ENCODE data around the gene ZNF136.
A peak's percentile ranks its signal among the peaks of the same experiment; 100 is the strongest.

Gene ZNF136

DNA sequence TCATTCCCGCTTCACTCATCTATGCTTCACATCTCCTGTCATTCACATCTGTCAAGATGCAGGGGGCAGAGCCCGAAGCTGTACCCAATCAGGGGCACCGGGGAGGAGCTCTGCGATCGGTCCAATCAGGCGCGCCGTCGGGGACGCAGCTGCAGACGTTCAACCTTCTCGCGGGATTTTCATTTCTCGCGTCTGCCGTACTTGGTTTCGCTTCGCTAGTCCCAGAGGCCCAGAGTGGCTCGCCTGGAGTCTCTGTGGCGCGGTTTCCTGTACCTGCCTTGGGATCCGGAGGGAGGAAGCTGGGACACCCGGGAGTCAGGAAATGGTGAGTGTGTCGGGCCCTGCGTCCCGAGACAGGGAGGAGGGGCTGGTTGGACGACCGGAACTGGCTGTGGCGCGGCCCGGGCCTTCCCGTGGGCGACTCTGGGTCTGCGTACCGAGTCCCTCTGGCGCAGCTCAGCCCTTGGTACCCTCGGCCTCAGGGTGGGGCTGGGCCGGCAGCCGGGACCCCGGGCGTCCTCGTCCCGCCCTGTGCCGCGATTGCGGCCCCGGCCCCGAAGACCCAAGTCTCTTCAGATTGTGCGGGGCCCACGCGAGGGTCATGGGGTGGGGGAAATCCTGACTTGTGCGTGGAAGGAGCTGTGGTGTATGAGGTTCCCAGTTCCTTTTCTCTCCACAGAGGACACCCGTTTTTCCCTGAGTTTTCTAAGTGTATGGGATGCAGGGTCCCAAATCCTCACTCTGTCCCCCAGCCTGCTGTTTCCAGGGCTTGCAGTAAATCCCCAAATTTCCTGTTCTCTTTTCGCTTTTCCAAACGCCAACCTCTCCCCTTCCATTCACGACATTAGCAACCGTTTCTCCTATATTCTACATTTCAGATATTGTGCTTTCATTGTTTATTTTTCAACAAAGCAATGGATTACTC, at the start of gene ZNF136:
Gene ZNF136, plus strand, starts transcription at position 215 of the 925 bp plus-strand sequence. Its CDS starts 108 bp downstream, at position 323.
- DNase-seq (peak; percentile 91), ATAC-seq (peak; percentile 99)

DNA sequence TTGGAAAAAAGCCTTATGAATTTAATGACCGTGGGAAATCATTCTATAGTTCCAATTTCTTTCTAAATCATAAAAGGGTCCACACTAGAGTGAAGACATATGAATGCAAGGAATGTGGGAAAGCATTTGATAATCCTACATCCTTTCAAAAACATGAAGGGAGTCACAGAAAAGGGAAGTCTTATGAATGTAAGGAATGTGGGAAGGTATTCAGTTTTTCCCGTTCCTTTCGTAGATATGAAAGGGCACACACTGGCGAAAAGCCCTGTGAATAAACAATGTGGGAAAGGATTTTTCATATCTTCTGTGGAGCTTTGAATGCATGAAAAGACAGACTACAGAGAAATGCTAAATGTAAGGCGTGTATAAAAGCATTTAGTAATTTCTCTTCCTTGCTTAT, 49.8 kb upstream of the ZNF136 start:
- ATAC-seq (no peak), DNase-seq (no peak)

DNA sequence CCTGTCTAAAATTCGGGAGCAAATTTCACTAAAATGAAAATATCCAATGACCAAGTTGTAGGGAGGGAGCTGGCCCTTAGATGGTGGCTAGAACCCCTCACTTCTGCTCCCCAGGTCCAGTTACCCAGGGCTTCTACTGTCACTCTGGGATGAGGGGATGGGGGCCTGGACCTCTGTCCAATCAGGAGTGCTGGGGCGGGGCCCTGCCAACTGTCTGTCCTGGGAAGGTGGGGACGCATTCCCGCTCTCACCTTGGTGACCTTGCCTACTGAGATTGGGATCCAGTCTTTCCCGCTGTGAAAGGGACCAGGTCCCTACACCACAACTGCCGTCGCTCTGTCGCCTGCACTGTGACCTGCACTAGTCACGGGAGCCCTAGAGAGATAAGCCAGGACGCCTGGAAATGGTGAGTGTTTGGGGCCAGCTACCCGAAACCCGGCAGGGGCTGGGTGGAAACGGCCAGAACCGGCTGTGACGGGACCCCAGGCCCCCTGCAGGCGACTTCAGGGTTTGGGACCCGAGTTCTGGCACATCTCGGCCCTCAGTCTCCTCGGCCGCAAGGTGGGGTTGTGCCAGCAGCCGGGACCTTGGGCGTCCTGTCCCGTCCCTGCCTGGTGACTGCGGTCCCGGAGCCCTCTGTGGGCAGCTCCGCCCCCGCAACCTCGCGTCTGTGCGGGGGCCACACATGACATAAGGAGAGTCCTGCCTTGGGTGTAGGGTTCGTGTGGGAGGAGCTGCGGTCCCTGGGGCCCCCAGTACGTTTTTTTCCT, 45.5 kb upstream of the ZNF136 start:
- ATAC-seq, result no peak
- no peak for DNase-seq

DNA sequence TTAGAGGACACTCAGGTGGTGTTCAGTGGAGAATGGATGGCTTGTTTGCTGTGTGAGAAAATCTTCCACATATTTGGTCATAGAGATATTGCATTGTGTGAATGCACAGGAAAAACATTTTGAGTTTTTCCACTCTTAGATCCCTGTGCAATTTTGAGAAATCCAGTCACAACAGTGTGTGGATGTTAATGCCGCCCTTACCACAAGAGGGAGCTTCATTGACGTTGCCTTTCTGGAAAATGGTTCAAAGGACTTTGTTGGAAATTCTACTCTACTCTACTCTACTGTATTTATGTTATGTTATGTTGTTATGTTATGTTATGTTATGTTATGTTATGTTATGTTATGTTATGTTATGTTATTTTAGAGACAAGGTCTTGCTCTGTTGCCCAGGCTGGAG, 36.2 kb upstream of the ZNF136 start:
- ATAC-seq (no peak), DNase-seq (peak; percentile 15)

DNA sequence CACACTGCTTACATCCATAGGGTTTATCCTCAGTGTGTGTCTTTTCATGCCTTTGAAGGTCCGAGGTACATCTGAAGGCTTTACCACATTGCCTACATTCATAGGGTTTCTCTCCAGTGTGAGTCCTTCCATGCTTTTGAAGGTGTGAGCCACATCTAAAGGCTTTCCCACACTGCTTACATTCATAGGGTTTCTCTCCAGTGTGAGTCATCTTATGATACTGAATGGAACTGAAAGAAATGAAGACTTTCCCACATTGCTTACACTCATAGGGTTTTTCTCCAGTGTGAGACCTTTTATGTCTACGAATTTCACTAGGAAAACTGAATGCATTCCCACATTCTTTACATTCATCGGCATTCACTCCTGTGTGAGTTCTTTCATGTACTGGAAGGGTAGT, 29.8 kb upstream of the ZNF136 start:
- DNase-seq (no peak), ATAC-seq (no peak)

DNA sequence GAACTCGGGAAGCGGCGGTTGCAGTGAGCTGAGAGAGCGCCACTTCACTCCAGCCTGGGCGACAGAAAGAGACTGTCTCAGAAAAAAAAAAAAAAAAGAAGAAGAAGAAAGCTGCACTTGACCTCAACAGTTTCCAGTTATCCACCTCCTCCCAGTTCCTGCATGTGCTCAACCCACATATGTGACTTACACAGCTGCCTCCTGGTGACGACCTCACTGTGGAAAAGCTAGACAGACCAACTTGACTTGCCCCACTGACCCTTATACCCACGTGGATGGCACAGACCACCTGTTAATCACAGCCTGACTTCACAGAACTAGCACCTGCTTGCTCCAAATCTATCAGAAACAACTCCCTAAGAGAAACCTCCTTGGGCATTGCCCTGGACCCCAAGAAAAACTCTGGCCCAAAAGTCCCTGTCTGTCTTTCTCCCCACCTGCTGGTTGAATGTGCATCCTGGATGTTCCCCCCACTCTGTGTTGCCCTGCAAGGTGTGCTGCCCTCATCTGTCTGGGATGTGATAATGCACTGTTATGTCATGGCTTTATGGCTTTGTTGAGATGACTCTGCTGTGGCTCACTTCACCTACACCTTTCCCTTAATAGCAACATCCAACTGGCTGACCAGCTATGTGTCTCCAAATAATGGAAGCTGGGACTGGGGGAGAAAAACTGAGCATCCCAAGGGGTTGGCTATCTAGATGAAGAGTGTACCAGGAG, 25.5 kb upstream of the ZNF136 start:
- peak; percentile 28 for ATAC-seq
- peak; percentile 26 for DNase-seq

DNA sequence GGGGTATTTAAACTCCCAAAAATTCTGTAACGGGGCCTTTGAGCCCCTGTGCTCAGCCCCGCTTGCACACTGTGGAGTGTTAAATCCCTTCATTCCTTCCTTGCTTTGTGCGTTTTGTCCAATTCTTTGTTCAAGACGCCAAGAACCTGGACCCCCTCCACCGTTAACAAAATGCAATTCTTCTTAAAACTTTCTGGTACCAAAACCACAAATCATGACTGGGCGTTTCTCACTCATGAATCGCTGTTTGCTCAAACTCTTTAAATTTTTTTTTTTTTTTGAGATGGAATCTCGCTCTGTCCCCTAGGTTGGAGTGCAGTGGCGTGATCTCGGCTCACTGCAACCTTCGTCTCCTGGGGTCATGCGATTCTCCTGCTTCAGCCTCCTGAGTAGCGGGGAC, 23.6 kb upstream of the ZNF136 start:
- no peak for ATAC-seq
- no peak for DNase-seq

DNA sequence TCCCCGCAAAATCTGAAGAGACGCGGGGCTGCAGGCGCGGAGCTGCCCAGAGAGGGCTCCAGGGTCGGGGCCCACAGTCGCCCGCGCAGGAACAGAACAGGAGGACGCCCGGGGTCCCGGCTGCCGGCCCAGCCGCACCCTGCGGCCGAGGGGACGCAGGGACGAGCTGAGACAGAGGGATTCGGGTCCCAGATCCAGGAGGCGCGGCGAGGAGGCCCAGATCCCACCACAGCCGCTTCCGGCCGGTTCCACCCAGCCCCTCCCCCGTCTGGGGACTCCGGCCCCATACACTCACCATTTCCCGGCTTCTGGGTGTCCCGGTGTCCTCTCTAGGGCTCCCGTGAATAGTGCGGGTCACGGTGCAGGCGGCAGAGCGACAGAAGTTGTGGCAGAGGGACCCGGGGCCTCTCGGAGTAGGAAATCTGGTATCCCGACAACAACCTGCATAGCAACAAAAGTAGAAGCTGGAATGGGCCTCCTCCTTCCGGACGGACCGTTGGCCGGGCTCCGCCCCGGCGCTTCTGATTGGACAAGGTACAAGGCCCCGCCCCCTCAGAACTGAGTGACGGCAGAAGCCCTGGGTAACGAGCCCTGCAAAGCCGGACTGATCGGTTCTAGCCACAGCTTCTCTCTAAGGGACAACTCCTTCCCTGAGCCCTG, 22.9 kb upstream of the ZNF136 start, which contains the start of gene ZNF20:
Gene ZNF20, minus strand, starts transcription at position 466 of the 660 bp plus-strand sequence. Its CDS starts 168 bp downstream, at position 298.
- ATAC-seq, result peak; percentile 92
- peak; percentile 95 for DNase-seq

DNA sequence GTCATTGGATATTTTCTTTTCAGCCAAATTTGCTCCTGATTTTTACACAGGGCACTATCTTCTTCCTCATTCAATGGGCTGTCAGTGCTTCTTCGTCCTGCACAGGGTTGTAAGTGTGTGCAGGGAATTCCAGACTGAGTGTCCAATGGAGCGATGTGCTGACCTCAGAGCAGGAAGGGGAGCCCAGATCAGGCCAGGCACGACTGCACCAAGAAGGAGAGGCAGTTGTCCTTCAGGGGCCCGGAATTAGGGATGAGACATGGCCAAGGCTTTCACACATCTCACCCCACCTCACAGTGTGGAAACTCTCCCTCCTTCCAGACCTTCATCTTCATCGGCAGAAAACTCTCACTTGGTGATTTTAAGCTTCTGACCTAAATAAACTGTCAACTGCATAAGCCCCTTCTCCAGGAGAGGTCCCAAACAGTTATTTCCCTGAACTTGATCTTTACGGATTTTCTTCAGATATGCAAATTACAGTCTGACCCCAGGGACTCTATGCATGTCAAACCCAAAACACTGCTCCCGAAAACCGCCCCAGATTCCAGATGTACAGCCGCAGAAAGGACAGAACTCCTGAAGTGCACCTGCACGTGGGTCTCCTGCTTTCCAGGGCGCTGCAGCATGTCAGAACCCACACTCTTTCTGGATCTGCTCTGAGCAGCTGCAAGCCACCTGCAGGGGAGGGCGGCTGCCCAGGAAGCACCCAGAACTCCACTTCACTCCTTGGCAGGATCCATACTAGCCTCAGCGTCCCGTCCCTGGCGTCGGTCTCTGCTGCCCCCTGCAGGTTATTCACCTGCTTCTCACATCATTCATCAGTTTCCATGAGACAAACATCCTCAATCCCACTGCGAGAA, 22.1 kb upstream of the ZNF136 start:
- DNase-seq (peak; percentile 89), ATAC-seq (peak; percentile 76)

DNA sequence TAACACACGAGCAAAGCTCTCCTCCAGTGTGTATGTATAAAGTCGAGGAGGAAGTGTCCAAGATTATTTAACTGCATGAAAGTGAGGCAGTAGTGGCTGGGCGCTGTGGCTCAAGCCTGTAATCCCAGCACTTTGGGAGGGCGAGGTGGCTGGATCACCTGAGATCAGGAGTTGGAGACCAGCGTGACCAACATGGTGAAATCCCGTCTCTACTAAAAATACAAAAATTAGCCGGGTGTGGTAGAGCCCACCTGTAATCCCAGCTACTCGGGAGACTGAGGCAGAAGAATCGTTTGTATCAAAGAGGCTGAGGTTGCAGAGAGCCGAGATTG, 21.5 kb upstream of the ZNF136 start:
- DNase-seq, result no peak
- ATAC-seq, result no peak

DNA sequence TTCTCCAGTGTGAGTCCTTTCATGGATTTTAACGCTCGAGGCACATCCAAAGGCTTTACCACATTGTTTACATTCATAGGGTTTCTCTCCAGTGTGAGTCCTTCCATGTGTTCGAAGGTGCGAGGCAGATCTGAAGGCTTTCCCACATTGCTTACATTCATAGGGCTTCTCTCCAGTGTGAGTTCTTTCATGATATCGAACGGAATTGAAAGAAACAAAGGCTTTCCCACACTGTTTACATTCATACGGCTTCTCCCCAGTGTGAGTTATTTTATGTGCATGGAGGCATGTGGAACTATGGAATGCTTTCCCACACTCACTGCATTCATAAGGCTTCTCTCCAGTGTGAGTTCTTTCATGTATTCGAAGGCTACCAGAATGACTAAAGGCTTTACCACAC, 17.5 kb upstream of the ZNF136 start:
- DNase-seq (no peak), ATAC-seq (no peak)

DNA sequence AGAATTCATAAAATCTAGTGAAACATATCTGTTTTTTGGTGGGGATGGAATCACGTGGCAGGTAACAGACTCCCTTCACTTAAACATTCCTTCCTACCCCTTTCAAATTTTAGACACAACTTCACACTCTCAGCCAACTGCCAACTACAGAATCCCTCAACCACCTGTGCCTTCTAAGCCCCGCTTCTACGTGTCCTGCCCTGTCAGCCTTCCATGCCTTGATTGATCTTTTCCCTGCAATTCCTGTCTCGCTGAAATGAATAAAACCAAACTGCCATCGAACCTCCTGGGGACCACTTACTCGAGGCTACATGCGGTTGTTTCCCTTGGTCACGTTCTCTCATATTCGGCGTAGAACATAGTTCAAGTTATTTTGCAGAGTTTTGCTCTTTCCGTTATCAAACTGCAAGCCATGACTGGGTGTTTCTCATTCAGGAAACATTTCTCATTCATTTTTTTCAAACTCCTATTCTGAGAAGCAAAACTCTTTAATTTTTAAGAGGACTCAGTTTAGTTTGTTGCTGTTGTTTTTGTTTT, 7.5 kb upstream of the ZNF136 start:
- ATAC-seq, result no peak

DNA sequence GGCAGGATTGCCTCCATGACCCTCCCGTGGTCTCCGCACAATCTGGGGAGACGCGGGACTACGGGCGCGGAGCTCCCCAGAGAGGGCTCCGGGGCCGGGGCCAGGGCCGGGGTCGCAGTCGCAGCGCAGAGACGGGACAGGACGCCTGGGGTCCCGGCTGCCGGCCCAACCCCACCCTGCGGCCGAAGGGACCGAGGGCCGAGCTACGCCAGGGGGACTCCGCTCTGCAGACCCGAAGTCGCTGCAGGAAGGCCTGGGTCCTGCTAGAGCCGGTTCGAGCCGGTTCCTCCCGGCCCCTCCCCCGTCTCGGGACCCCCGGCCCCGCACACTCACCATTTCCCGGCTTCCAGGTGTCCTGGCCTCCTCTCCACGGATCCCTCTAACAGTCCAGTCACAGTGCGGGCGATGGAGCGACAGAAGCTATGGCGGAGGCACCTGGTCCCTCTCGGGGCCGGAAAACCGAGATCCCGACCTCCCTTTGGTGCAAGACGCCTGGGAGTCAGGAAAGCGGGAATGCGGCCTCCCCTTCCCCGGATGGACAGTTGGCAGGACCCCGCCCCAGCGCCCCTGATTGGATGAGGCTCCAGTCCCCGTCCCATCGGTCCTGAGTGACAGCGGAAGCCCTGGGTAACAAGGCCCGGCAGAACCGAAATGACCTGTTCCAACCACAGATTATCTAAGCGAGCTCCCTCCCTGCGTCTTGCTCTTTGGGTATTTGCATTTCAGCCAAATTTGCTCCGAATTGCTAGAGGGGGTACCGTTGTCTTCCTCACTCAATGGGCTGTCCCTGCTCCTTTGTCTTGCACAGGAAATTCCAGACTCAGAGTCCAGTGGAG, 6.5 kb upstream of the ZNF136 start, which contains the start of gene ZNF625:
Gene ZNF625, minus strand, starts transcription at position 512 of the 836 bp plus-strand sequence. Its CDS starts 176 bp downstream, at position 336.
- DNase-seq, result peak; percentile 65
- ATAC-seq, result peak; percentile 85

More for the DNA sequence above, 7.5 kb upstream of the ZNF136 start:
- DNase-seq, result no peak

DNA sequence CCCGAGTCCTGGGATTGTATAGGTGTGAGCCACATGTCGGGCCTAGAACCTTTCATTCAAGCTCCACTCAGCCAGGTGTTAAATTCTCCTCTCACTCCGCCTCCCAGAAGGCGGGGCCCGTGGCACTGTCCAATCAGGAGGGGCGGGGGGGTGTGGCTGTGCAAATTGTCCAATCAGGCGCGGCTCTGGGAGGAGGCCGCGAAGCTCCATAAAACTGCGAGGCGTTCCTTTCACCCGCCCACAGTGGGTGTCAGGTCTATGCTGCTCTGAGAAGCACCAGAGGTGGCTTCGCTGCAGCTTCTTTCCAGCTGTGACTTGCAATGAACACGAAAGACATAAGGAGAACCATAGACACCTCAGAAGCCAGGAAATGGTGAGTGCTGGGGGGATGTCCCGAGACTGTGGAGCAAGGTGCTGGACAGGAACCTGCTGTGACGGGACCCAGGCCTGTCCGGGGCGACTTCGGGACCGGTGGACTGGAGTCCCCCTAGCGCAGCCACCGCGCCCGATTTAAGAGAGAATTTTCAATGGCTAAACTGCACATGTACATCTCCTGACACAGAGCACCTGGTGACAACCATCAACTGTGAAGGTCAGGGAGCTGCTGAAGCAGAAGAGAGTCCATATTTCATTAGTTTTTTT, 3.0 kb upstream of the ZNF136 start:
- ATAC-seq, result no peak

DNA sequence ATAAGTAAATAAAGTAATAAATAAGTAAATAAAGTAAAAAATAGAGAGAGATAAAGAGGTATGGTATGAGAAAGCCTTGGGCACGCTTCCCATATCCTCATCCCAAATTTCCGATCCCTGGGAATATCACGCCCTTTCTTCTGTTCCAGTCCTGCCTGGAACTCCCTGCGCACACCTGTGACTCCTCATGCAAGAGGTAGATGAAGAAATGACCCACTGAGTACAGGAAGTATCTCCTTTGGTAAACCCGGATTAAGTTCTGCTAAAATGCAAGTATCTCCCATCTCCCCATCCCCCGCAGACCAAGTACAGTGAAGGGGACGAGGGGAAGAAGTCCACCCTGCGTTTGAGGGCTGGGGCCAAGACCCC, 399 bp upstream of the ZNF136 start:
- DNase-seq (no peak), ATAC-seq (no peak)

More for the DNA sequence above, 3.0 kb upstream of the ZNF136 start:
- peak; percentile 28 for DNase-seq

DNA sequence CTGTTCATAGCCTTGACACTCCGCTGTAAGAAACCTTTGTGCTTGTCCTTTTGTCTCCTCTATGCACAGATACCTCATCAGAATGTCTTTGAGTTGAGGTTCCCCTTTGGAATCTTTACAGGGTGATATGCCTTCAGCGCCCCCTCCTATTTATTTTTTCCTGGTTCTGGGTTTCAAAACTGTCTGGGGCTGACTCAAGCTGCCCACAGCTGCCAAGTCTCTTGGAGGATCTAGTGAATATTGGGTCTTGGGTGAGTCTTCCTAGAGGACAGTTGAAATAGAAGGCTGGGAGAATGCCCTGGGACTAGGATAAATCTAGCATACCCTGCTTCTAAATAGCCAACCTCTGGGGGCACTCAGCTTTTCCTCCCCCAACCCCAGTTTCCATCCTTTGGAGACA, 930 bp downstream of the ZNF136 start:
- no peak for DNase-seq
- no peak for ATAC-seq

DNA sequence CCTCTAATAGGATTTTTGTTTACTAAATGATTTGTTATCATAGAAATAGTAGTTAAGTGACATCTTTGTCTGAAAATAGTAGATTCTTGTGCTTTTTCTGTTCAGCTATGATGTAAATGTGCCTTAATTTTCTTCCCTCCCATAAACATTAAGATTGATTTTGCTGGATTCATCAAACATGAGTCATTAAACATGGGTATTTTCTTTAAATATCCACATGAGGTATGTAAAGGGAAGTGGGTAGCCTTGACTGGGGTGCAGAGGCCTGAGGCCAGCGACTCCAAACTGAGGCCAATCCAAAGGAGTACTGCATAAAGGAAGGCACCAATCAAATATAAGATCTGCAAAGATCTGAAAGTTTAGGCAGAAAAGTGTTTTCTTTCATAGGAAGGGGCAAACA, 3.7 kb downstream of the ZNF136 start:
- DNase-seq (no peak), ATAC-seq (no peak)

DNA sequence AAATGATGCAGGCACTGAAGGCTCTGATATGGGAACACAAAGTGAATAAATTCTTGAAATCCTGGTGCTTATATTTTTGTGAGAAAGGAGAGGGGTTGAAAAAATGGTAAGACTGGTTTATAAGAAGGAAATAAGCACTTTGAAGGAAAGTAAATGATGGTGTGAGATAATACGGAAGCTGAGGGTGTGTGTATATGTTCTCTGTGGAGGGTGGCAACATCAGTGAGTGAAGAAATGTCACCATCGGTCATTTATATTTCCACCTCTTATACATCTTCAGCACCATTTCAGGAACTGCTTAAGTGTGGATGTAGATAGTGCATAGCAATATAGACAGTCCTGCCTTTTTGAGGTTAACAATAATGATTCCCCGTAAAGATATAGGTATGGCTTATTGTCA, 17.5 kb downstream of the ZNF136 start:
- DNase-seq, result no peak
- ATAC-seq, result no peak

DNA sequence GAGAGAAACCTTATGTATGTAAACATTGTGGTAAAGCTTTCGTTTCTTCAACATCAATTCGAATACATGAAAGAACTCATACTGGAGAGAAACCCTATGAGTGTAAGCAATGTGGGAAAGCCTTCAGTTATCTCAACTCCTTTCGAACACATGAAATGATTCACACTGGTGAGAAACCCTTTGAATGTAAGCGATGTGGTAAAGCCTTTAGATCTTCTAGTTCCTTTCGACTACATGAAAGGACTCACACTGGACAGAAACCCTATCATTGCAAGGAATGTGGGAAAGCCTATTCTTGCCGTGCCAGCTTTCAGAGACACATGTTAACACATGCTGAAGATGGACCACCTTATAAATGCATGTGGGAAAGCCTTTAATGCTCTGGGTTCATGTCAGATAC, 24.7 kb downstream of the ZNF136 start:
- no peak for DNase-seq
- ATAC-seq, result no peak
